Neural cell (in vitro differentiated cells): ENCODE data around the gene RBM34.

ENCODE experiments used
- CTCF ChIP-seq: fragments of 450-650 bp; IDR thresholded peaks from 2 replicates; pipeline ENCODE4 v1.5.1; 2014; ENCODE audit warnings: antibody characterized with exemption, mild to moderate bottlenecking, moderate library complexity; ENCODE audit not compliant: poor library complexity, severe bottlenecking
- RAD21 ChIP-seq: fragments of 450-650 bp; conservative IDR thresholded peaks from 2 replicates; pipeline ENCODE4 v1.6.1; 2014; ENCODE audit warnings: antibody characterized with exemption, mild to moderate bottlenecking, moderate library complexity
- TAF1 ChIP-seq: IDR thresholded peaks from 2 replicates; pipeline ENCODE4 v1.6.1; 2012; ENCODE audit warnings: low read depth

- no peak for TF ChIP-seq CTCF
- no peak for TF ChIP-seq TAF1
- TF ChIP-seq RAD21 = no peak
Measured at GRCh38 chr1:235145639-235146038, 15.4 kb downstream of the RBM34 start.
